ENCODE measurements around the gene SORD.

GRCh38 chr15:45121706-45122417 lies 98.9 kb downstream of the SORD start:
- no peak for TF ChIP-seq CTCF (IDR thresholded peaks at IDR 0.05)
- no peak for TF ChIP-seq POLR2A (IDR thresholded peaks at IDR 0.05)

All from body of pancreas (tissue), 4 donors.